ENCODE results near the gene JMJD8. TPM values are rescaled to one million over a fixed set of nuclear protein-coding genes. Genes with fewer than 3 reads are reported as not detected.
A peak's percentile ranks its signal among the peaks of the same experiment; 100 is the strongest.

Gene JMJD8
- total RNA-seq, 1 donor from 2014 or later: 52.2 TPM

GRCh38 chr16:724188-725040 lies 40.3 kb upstream of the JMJD8 start:
- Mint-ChIP-seq H3K36me3 (ENCODE audit: insufficient read depth) (no peaks in the 10 kb centered on the region), H3K27ac (no peak overlapping the region), H3K9me3 (ENCODE audit: low read depth) (no peaks in the 10 kb centered on the region), H3K4me3 (ENCODE audit: low read depth) (no peak overlapping the region), H3K4me1 (ENCODE audit: low read depth) (peaks cover 4% of the 10 kb centered on the region), H3K27me3 (peaks cover 15% of the 10 kb centered on the region)
- no peak for TF ChIP-seq CTCF (IDR thresholded peaks at IDR 0.05; ENCODE audit: unreplicated experiment)
- no peak for DNase-seq (ENCODE audit: low spot score, unreplicated experiment)

DNA sequence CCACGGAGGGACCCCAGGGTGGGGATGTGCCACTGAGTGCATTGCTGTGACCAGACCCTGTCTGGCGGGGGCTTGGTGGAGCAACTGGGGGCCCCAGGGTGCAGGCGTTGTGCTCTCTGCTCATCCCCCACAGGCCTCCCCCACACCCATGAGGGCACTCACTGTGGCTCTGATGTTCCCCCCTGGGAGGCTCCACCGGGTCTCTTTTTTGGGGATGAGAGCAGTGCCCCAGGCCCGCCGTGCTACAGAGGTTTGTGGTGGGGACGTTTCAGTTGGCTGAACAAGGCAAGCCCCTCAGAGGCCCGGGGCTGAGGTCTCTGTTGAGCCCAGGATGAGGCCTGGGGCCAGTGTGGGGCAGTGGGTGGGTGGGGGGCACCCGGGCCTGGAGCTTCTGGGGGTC lies 39.6 kb upstream of the JMJD8 start:
- Mint-ChIP-seq H3K4me3 (ENCODE audit: low read depth) (no peak overlapping the region), H3K27me3 (peaks cover 15% of the 10 kb centered on the region), H3K36me3 (ENCODE audit: insufficient read depth) (no peaks in the 10 kb centered on the region), H3K9me3 (ENCODE audit: low read depth) (no peaks in the 10 kb centered on the region), H3K27ac (no peak overlapping the region), H3K4me1 (ENCODE audit: low read depth) (peaks cover 8% of the 10 kb centered on the region)
- no peak for TF ChIP-seq CTCF (IDR thresholded peaks at IDR 0.05; ENCODE audit: unreplicated experiment)
- DNase-seq (ENCODE audit: low spot score, unreplicated experiment): no peak

- no peak for DNase-seq (ENCODE audit: low spot score, unreplicated experiment)
- peak overlapping the region; percentile 41 for H3K27ac Mint-ChIP-seq
- no peaks in the 10 kb centered on the region for H3K36me3 Mint-ChIP-seq (ENCODE audit: insufficient read depth)
- TF ChIP-seq CTCF (IDR thresholded peaks at IDR 0.05; ENCODE audit: unreplicated experiment): no peak
- H3K9me3 Mint-ChIP-seq (ENCODE audit: low read depth): no peaks in the 10 kb centered on the region
- peak overlapping the region; percentile 41 for H3K4me3 Mint-ChIP-seq (ENCODE audit: low read depth)
- peaks cover 8% of the 10 kb centered on the region for H3K4me1 Mint-ChIP-seq (ENCODE audit: low read depth)
- H3K27me3 Mint-ChIP-seq: peaks cover 15% of the 10 kb centered on the region
Measured at GRCh38 chr16:722835-723633, 38.9 kb upstream of the JMJD8 start.

- H3K4me3 Mint-ChIP-seq (ENCODE audit: low read depth): no peak overlapping the region
- TF ChIP-seq CTCF (IDR thresholded peaks at IDR 0.05; ENCODE audit: unreplicated experiment): no peak
- H3K4me1 Mint-ChIP-seq (ENCODE audit: low read depth): peaks cover 8% of the 10 kb centered on the region
- no peak overlapping the region for H3K27ac Mint-ChIP-seq
- peaks cover 15% of the 10 kb centered on the region for H3K27me3 Mint-ChIP-seq
- no peak for DNase-seq (ENCODE audit: low spot score, unreplicated experiment)
- no peaks in the 10 kb centered on the region for H3K36me3 Mint-ChIP-seq (ENCODE audit: insufficient read depth)
- no peaks in the 10 kb centered on the region for H3K9me3 Mint-ChIP-seq (ENCODE audit: low read depth)
Measured at GRCh38 chr16:721765-722540, 37.8 kb upstream of the JMJD8 start.

Measured in progenitor cell of endocrine pancreas (in vitro differentiated cells).